ENCODE data around the gene CD99L2. TPM values are rescaled to one million over a fixed set of nuclear protein-coding genes. Genes with fewer than 3 reads are reported as not detected.

Gene CD99L2
- total RNA-seq, 1 experiment from 2014 or later: 9.4 TPM

DNA sequence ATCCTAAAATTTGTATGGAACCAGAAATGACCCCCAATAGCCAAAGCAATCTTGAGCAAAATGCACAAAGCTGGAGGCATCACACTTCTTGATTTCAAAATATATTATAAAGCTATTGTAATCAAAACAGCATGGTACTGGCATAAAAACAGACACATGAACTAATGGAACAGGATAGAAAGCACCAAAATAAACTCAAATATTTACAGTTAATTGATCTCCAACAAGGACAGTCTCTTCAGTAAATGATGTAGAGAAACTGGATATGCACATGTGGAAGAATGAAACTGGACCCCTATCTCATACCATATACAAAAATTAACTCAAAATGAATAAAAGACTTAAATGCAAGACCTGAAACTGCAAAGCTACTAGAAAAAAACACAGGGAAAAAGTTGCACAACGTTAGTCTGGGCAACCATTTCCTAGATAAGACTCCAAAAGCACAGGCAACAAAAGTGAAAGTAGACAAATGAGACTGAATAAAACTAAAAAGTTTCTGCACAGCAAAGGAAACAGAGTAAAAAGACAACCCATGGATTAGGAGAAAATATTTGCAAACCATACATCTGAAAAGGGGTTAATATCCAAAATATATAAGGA is 64.9 kb downstream of the CD99L2 start (continued):
- TF ChIP-seq, protein P1, sequence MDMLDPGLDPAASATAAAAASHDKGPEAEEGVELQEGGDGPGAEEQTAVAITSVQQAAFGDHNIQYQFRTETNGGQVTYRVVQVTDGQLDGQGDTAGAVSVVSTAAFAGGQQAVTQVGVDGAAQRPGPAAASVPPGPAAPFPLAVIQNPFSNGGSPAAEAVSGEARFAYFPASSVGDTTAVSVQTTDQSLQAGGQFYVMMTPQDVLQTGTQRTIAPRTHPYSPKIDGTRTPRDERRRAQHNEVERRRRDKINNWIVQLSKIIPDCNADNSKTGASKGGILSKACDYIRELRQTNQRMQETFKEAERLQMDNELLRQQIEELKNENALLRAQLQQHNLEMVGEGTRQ (CRISPR knock-in tag; IDR thresholded peaks at IDR 0.05): no peak
- no peak for TF ChIP-seq NFATC4 (CRISPR knock-in tag; IDR thresholded peaks at IDR 0.05)

DNA sequence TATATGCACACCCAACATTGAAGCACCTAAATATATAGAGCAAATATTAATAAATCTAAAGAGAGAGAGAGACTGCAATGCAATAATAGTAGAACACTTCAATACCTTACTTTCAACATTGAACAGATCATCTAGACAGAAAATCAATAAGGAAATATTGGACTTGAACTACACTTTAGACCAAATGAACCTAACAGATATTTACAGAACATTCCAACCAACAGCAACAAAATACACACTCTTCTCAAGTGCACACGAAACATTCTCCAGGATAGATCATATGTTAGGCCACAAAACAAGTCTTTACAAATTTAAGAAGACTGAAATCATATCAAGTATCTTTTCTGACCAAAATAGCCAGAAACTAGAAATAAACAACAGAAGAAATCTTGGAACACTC is 66.6 kb downstream of the CD99L2 start:
- H3K36me3 Mint-ChIP-seq: peaks cover 24% of the 10 kb centered on the region
- peaks cover 13% of the 10 kb centered on the region for H3K9me3 Mint-ChIP-seq
- ATAC-seq: no peak
- ChIA-PET CTCF (no interaction called here), POLR2A (no interaction called here)
- no peak for TF ChIP-seq IRF2 (CRISPR knock-in tag; IDR thresholded peaks at IDR 0.05; ENCODE audit: borderline replicate concordance, low read depth)
- TF ChIP-seq, protein P2, sequence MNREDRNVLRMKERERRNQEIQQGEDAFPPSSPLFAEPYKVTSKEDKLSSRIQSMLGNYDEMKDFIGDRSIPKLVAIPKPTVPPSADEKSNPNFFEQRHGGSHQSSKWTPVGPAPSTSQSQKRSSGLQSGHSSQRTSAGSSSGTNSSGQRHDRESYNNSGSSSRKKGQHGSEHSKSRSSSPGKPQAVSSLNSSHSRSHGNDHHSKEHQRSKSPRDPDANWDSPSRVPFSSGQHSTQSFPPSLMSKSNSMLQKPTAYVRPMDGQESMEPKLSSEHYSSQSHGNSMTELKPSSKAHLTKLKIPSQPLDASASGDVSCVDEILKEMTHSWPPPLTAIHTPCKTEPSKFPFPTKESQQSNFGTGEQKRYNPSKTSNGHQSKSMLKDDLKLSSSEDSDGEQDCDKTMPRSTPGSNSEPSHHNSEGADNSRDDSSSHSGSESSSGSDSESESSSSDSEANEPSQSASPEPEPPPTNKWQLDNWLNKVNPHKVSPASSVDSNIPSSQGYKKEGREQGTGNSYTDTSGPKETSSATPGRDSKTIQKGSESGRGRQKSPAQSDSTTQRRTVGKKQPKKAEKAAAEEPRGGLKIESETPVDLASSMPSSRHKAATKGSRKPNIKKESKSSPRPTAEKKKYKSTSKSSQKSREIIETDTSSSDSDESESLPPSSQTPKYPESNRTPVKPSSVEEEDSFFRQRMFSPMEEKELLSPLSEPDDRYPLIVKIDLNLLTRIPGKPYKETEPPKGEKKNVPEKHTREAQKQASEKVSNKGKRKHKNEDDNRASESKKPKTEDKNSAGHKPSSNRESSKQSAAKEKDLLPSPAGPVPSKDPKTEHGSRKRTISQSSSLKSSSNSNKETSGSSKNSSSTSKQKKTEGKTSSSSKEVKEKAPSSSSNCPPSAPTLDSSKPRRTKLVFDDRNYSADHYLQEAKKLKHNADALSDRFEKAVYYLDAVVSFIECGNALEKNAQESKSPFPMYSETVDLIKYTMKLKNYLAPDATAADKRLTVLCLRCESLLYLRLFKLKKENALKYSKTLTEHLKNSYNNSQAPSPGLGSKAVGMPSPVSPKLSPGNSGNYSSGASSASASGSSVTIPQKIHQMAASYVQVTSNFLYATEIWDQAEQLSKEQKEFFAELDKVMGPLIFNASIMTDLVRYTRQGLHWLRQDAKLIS (CRISPR knock-in tag; IDR thresholded peaks at IDR 0.05; ENCODE audit: borderline replicate concordance): no peak
- TF ChIP-seq, protein P3, sequence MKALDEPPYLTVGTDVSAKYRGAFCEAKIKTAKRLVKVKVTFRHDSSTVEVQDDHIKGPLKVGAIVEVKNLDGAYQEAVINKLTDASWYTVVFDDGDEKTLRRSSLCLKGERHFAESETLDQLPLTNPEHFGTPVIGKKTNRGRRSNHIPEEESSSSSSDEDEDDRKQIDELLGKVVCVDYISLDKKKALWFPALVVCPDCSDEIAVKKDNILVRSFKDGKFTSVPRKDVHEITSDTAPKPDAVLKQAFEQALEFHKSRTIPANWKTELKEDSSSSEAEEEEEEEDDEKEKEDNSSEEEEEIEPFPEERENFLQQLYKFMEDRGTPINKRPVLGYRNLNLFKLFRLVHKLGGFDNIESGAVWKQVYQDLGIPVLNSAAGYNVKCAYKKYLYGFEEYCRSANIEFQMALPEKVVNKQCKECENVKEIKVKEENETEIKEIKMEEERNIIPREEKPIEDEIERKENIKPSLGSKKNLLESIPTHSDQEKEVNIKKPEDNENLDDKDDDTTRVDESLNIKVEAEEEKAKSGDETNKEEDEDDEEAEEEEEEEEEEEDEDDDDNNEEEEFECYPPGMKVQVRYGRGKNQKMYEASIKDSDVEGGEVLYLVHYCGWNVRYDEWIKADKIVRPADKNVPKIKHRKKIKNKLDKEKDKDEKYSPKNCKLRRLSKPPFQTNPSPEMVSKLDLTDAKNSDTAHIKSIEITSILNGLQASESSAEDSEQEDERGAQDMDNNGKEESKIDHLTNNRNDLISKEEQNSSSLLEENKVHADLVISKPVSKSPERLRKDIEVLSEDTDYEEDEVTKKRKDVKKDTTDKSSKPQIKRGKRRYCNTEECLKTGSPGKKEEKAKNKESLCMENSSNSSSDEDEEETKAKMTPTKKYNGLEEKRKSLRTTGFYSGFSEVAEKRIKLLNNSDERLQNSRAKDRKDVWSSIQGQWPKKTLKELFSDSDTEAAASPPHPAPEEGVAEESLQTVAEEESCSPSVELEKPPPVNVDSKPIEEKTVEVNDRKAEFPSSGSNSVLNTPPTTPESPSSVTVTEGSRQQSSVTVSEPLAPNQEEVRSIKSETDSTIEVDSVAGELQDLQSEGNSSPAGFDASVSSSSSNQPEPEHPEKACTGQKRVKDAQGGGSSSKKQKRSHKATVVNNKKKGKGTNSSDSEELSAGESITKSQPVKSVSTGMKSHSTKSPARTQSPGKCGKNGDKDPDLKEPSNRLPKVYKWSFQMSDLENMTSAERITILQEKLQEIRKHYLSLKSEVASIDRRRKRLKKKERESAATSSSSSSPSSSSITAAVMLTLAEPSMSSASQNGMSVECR (CRISPR knock-in tag; IDR thresholded peaks at IDR 0.05; ENCODE audit: borderline replicate concordance): no peak
- TF ChIP-seq ZNF423 (CRISPR knock-in tag; IDR thresholded peaks at IDR 0.05): no peak
- no peak for TF ChIP-seq CREM (CRISPR knock-in tag; IDR thresholded peaks at IDR 0.05)
- H3K4me3 Mint-ChIP-seq: no peak overlapping the region
- DNase-seq (ENCODE audit: low spot score): no peak
- H3K4me1 Mint-ChIP-seq: no peaks in the 10 kb centered on the region
- H3K27ac Mint-ChIP-seq: no peak overlapping the region
- no peaks in the 10 kb centered on the region for H3K27me3 Mint-ChIP-seq (ENCODE audit: low read depth)

DNA sequence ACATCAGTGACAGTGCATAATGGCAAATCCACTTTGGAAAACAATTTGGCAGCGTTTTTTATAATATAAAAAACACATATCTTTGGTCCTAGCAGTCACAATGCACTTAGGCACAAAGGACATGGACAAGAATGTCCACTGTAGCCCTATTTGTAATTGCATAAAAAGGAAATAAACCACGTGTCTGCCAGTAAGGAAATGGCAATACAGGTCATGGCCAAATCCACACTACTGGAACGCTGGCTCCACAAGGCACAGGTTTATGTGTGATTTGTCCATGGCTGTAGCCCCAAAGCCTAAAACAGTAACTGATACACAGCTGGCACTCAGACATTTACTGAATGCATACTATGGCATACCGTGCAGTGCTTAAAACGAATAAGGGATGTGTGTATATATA is 69.7 kb downstream of the CD99L2 start:
- POLR2A ChIA-PET: no interaction called here
- H3K4me1 Mint-ChIP-seq: no peaks in the 10 kb centered on the region
- peaks cover 3% of the 10 kb centered on the region for H3K9me3 Mint-ChIP-seq
- DNase-seq (ENCODE audit: low spot score) (no peak), ATAC-seq (no peak)
- no peak overlapping the region for H3K27ac Mint-ChIP-seq
- peaks cover 26% of the 10 kb centered on the region for H3K36me3 Mint-ChIP-seq
- H3K4me3 Mint-ChIP-seq: no peak overlapping the region
- H3K27me3 Mint-ChIP-seq (ENCODE audit: low read depth): no peaks in the 10 kb centered on the region
- CTCF ChIA-PET: no interaction called here
- TF ChIP-seq, protein P4, sequence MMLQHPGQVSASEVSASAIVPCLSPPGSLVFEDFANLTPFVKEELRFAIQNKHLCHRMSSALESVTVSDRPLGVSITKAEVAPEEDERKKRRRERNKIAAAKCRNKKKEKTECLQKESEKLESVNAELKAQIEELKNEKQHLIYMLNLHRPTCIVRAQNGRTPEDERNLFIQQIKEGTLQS (CRISPR knock-in tag; conservative IDR thresholded peaks at IDR 0.05): no peak
- no peak for TF ChIP-seq FOXJ3 (CRISPR knock-in tag; IDR thresholded peaks at IDR 0.05; ENCODE audit: borderline replicate concordance)
- TF ChIP-seq, protein P5, sequence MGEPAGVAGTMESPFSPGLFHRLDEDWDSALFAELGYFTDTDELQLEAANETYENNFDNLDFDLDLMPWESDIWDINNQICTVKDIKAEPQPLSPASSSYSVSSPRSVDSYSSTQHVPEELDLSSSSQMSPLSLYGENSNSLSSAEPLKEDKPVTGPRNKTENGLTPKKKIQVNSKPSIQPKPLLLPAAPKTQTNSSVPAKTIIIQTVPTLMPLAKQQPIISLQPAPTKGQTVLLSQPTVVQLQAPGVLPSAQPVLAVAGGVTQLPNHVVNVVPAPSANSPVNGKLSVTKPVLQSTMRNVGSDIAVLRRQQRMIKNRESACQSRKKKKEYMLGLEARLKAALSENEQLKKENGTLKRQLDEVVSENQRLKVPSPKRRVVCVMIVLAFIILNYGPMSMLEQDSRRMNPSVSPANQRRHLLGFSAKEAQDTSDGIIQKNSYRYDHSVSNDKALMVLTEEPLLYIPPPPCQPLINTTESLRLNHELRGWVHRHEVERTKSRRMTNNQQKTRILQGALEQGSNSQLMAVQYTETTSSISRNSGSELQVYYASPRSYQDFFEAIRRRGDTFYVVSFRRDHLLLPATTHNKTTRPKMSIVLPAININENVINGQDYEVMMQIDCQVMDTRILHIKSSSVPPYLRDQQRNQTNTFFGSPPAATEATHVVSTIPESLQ (CRISPR knock-in tag; IDR thresholded peaks at IDR 0.05): no peak
- TF ChIP-seq, protein P6, sequence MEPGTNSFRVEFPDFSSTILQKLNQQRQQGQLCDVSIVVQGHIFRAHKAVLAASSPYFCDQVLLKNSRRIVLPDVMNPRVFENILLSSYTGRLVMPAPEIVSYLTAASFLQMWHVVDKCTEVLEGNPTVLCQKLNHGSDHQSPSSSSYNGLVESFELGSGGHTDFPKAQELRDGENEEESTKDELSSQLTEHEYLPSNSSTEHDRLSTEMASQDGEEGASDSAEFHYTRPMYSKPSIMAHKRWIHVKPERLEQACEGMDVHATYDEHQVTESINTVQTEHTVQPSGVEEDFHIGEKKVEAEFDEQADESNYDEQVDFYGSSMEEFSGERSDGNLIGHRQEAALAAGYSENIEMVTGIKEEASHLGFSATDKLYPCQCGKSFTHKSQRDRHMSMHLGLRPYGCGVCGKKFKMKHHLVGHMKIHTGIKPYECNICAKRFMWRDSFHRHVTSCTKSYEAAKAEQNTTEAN (CRISPR knock-in tag; IDR thresholded peaks at IDR 0.05): no peak
- TF ChIP-seq, protein P7, sequence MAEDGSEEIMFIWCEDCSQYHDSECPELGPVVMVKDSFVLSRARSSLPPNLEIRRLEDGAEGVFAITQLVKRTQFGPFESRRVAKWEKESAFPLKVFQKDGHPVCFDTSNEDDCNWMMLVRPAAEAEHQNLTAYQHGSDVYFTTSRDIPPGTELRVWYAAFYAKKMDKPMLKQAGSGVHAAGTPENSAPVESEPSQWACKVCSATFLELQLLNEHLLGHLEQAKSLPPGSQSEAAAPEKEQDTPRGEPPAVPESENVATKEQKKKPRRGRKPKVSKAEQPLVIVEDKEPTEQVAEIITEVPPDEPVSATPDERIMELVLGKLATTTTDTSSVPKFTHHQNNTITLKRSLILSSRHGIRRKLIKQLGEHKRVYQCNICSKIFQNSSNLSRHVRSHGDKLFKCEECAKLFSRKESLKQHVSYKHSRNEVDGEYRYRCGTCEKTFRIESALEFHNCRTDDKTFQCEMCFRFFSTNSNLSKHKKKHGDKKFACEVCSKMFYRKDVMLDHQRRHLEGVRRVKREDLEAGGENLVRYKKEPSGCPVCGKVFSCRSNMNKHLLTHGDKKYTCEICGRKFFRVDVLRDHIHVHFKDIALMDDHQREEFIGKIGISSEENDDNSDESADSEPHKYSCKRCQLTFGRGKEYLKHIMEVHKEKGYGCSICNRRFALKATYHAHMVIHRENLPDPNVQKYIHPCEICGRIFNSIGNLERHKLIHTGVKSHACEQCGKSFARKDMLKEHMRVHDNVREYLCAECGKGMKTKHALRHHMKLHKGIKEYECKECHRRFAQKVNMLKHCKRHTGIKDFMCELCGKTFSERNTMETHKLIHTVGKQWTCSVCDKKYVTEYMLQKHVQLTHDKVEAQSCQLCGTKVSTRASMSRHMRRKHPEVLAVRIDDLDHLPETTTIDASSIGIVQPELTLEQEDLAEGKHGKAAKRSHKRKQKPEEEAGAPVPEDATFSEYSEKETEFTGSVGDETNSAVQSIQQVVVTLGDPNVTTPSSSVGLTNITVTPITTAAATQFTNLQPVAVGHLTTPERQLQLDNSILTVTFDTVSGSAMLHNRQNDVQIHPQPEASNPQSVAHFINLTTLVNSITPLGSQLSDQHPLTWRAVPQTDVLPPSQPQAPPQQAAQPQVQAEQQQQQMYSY (CRISPR knock-in tag; IDR thresholded peaks at IDR 0.05): no peak
- TF ChIP-seq, protein P8, sequence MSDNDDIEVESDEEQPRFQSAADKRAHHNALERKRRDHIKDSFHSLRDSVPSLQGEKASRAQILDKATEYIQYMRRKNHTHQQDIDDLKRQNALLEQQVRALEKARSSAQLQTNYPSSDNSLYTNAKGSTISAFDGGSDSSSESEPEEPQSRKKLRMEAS (CRISPR knock-in tag; IDR thresholded peaks at IDR 0.05): no peak
- no peak for TF ChIP-seq IRF2 (CRISPR knock-in tag; IDR thresholded peaks at IDR 0.05; ENCODE audit: borderline replicate concordance, low read depth)
- no peak for TF ChIP-seq JAZF1 (CRISPR knock-in tag; IDR thresholded peaks at IDR 0.05)
- no peak for TF ChIP-seq ZNF263 (CRISPR knock-in tag; IDR thresholded peaks at IDR 0.05; ENCODE audit: low read depth)
